RCC 7860 (cell line): ENCODE data around the gene ALDH8A1.

Source experiments
- DNase-seq: peaks from one replicate; pipeline ENCODE4 v3.0.0-alpha.2; 2015; ENCODE audit warnings: low spot score
- FAIRE-seq: peaks from 2 replicates; lab custom pipeline; 2012; peaks lifted over from hg19 to GRCh38; lab: Jason Lieb, UNC

The ALDH8A1 gene

GRCh38 chr6:134878136-134878535, 71.8 kb downstream of the ALDH8A1 start:
- DNase-seq (no peak), FAIRE-seq (no peak)

DNA sequence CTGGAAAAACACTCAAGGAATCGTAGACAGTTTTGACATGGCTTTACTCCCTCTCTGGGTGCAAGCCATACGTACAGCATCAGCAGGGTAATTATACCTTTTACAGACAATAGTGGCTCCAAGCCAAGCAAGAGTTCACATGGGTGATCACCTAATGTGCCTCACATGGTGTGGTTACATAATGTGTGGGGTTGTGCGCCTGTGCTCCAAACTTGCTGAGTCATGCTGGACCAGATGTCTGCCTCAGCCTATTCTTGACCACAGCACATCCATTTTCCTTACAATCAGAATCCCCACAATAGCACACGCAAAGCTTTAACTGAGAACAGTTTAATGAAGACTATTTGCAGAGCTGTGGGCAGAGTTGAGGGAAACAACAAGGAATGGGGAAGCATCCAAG, 74.5 kb downstream of the ALDH8A1 start:
- DNase-seq (no peak), FAIRE-seq (no peak)

- DNase-seq: no peak
Measured at GRCh38 chr6:134873500-134874388, 76.2 kb downstream of the ALDH8A1 start.

DNA sequence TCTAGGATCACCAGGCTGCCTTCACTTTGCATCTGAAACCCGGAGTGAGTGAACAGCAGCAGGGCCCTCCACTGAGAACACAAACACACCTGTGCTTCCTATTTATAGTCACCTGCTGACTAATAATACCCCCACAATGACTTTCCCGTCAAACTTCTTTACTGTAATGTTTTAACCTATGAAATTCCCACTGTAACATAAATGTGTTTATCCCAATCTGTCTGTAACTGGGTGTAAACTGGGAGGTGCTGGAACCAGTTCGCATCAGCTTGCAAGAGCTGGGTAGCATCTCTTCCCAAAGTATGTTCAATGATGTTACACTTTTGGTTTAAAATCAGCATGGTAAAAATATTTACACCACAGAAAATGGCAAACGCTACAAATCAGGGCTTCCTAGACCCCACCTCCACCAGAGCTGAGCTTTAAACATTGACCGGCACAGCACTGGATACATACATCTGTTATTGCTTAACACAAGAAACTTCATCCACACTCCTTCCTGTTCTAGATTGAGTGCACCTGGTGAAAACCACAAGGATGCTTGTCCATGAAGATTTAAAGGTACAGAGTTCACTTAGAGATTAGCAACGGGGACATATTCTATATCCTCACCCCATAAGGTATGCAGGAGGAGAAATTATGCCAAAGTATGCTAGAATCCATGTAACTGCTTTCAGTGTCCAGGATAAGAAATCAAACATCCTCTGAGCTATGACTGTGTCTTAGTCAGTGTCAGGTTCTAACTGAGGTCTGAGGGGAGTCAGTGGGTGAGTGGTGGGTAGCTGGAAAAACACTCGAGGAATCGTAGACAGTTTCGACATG, 79.0 kb downstream of the ALDH8A1 start:
- DNase-seq (no peak), FAIRE-seq (no peak)

More at GRCh38 chr6:134873500-134874388, 76.2 kb downstream of the ALDH8A1 start:
- FAIRE-seq: no peak

DNA sequence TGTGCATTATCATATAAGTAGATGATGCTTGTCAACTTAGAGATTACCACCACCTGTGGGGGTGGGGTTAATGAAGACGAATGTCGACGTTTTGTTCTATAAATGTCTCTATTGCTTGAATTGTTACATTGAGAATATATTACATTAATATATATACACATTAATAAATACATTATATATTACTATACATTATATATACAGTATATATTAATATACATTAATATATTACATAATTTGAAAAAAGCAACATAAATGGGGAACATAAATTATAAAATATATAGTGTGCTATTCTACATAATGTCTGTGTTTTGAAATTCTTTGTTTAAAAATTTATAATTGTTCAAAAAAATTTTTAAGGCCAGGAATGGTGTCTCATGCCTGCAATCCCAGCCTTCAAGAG, 81.1 kb downstream of the ALDH8A1 start:
- DNase-seq: no peak
- peak; percentile 20 for FAIRE-seq
